Pancreas (tissue), 10 donors: ENCODE data around the gene DNMBP. TPM values are rescaled to one million over a fixed set of nuclear protein-coding genes. Genes with fewer than 3 reads are reported as not detected.

Experiments used
- ATAC-seq, 4 donors: fragments of 200-7000 bp; cut with Tn5 transposase; one replicate each; pipeline versions ENCODE4 v1.8.0 to v1.9.1; 2020; ENCODE audit warnings: mild to moderate bottlenecking in 4 of 4, moderate library complexity in 4 of 4
- DNase-seq, 6 donors: peaks; one replicate each; pipeline ENCODE4 v3.0.0-alpha.2; 2020
- FAIRE-seq: peaks from 2 replicates; lab custom pipeline; 2012; peaks lifted over from hg19 to GRCh38; lab: Jason Lieb, UNC
- H3K27ac ChIP-seq, 4 donors: fragments of 200-600 bp; sonication (generic); 1 replicate in 3 of 4; 2 replicates in 1 of 4; pipeline versions ENCODE4 v1.5.0 to v1.8.0; 2020
- H3K27me3 ChIP-seq, 4 donors: fragments of 200-600 bp; one replicate each; pipeline ENCODE4 v1.8.0; 2021
- H3K36me3 ChIP-seq, 3 donors: fragments of 200-600 bp; sonication (generic) in 1 of 3; one replicate each; pipeline versions ENCODE4 v1.5.0 to v1.8.0; 2020 to 2021
- H3K4me1 ChIP-seq, 3 donors: fragments of 200-600 bp; one replicate each; pipeline ENCODE4 v1.8.0; 2021
- H3K4me3 ChIP-seq, 4 donors: fragments of 200-600 bp; sonication (generic) in 2 of 4; one replicate each; pipeline versions ENCODE4 v1.5.0 to v1.8.0; 2020 to 2021
- H3K9me3 ChIP-seq, 4 donors: fragments of 200-600 bp; one replicate each; pipeline ENCODE4 v1.8.0; 2021
- CTCF ChIP-seq, 4 donors: fragments of 200-600 bp; sonication (generic) in 3 of 4; IDR thresholded peaks; one replicate each; pipeline versions ENCODE4 v1.5.0 to v1.8.0; 2021; ENCODE audit warnings: antibody characterized with exemption in 4 of 4
- WGBS, 2 donors: extraction: QIAGEN DNeasy Blood & Tissue Kit; methylation state at CpG; one replicate each; pipeline ENCODE4 v1.1.7; 2013; 5-methylcytosine and 5-hydroxymethylcytosine counted together
- intact Hi-C, 3 donors: fragments of 100-400 bp; cut with DNase I; formaldehyde crosslinking; loops; one replicate each; pipeline versions ENCODE4 v1.11.1 to v1.14.2; 2022
- polyA plus RNA-seq, 2 donors: library from polyadenylated mRNA; stranded (reverse); fragments of 200-250 nt; gene quantifications; one replicate each; pipeline ENCODE4 v1.2.3, GENCODE V29; 2013
- total RNA-seq, 6 donors: library from RNA; stranded (reverse); fragmentation: NEBNext Ultra II Directional in 4 of 6; extraction: Animal tissue kit (Norgen Biotek cat#: 25700) in 4 of 6; gene quantifications; one replicate each; pipeline versions ENCODE4 v1.2.1 to v1.2.4, GENCODE V29; 2021 to 2023
- donor health status: healthy with polysubstance abuse.
- donor health status: DM: no; HTN: no; CAD: no; lungs with moderate emphysema.
- donor health status: DM: no; HTN: no; CAD: no.
- donor health status: control.
- donor health status: control.
- donor health status: Bipolar disorder and iron deficiency.
- donor health status: DM: yes; HTN: yes; CAD: no.
- donor health status: DM: no; HTN: no; CAD: no.
- donor health status: DM: no; HTN: no; CAD: no.
- donor health status: DM: yes; HTN: yes; CAD: no.

Gene DNMBP
- total and polyA plus RNA-seq, 8 donors: 8.9 to 17.9 (median 11.2) TPM

GRCh38 chr10:99917963-99918825 is 91.6 kb downstream of the DNMBP start:
- no peak for TF ChIP-seq CTCF (IDR thresholded peaks at IDR 0.05)
- H3K4me3 ChIP-seq: peak overlapping the region in 2 of 4 donors; percentile 9 to 26
- H3K9me3 ChIP-seq: no peaks in the 10 kb centered on the region
- no peaks in the 10 kb centered on the region for H3K27me3 ChIP-seq
- ATAC-seq (peak; percentile 9 to 43 (median 36)), FAIRE-seq (no peak), DNase-seq (peak in 1 of 6 donors; percentile 25)
- peaks cover 24 to 40% (median 37%) of the 10 kb centered on the region in 3 donors for H3K4me1 ChIP-seq
- H3K36me3 ChIP-seq: peaks cover 0 to 10% (median 0%) of the 10 kb centered on the region in 3 donors
- intact Hi-C loops: loop anchor here in 1 of 3 donors (10.0 kb wide), 1 partner anchor 87 kb away; the partner anchor contains the start of gene DNMBP
- WGBS, 2 donors: 5 to 7% methylated on average over 10 of the region's 10 CpGs
- H3K27ac ChIP-seq: peak overlapping the region; percentile 8 to 73 (median 68)

- no peak overlapping the region for H3K4me3 ChIP-seq
- H3K27ac ChIP-seq: peak overlapping the region in 1 of 4 donors; percentile 68
- no peaks in the 10 kb centered on the region for H3K27me3 ChIP-seq
- FAIRE-seq (no peak), ATAC-seq (no peak), DNase-seq (no peak)
- WGBS, 2 donors: 92 to 93% methylated on average over 5 of the region's 5 CpGs
- H3K36me3 ChIP-seq: peaks cover 0 to 10% (median 0%) of the 10 kb centered on the region in 3 donors
- no peaks in the 10 kb centered on the region for H3K9me3 ChIP-seq
- intact Hi-C loops: loop anchor here in 1 of 3 donors (10.0 kb wide), 1 partner anchor 88 kb away; the partner anchor contains the start of gene DNMBP
- H3K4me1 ChIP-seq: peaks cover 24 to 43% (median 38%) of the 10 kb centered on the region in 3 donors
- TF ChIP-seq CTCF (IDR thresholded peaks at IDR 0.05): no peak
Observed at GRCh38 chr10:99916776-99917175, 93.0 kb downstream of the DNMBP start.

GRCh38 chr10:99915414-99915813 is 94.3 kb downstream of the DNMBP start:
- ATAC-seq: no peak
- H3K27me3 ChIP-seq: no peaks in the 10 kb centered on the region
- no peak overlapping the region for H3K27ac ChIP-seq
- H3K36me3 ChIP-seq: peaks cover 0 to 10% (median 0%) of the 10 kb centered on the region in 3 donors
- H3K4me3 ChIP-seq: no peak overlapping the region
- intact Hi-C loops: loop anchor here in 1 of 3 donors (10.0 kb wide), 1 partner anchor 89 kb away; the partner anchor contains the start of gene DNMBP
- DNase-seq: no peak
- 90 to 92% methylated on average over 6 of the region's 6 CpGs for WGBS, 2 donors
- FAIRE-seq: no peak
- TF ChIP-seq CTCF (IDR thresholded peaks at IDR 0.05): no peak
- no peaks in the 10 kb centered on the region for H3K9me3 ChIP-seq
- H3K4me1 ChIP-seq: peaks cover 10 to 32% (median 32%) of the 10 kb centered on the region in 3 donors

GRCh38 chr10:99914236-99914635 is 95.5 kb downstream of the DNMBP start:
- H3K27me3 ChIP-seq: no peaks in the 10 kb centered on the region
- FAIRE-seq (no peak), DNase-seq (no peak), ATAC-seq (no peak)
- peak overlapping the region in 2 of 4 donors; percentile 26 to 42 for H3K27ac ChIP-seq
- WGBS, 2 donors: 66 to 70% methylated on average over 3 of the region's 3 CpGs
- H3K9me3 ChIP-seq: no peaks in the 10 kb centered on the region
- peaks cover 0 to 10% (median 0%) of the 10 kb centered on the region in 3 donors for H3K36me3 ChIP-seq
- intact Hi-C loops: loop anchor here in 1 of 3 donors (10.0 kb wide), 1 partner anchor 91 kb away; the partner anchor contains the start of gene DNMBP
- H3K4me1 ChIP-seq: peaks cover 6 to 34% (median 30%) of the 10 kb centered on the region in 3 donors
- no peak for TF ChIP-seq CTCF (IDR thresholded peaks at IDR 0.05)
- no peak overlapping the region for H3K4me3 ChIP-seq
